ENCODE measurements around the gene NUP98.

DNA sequence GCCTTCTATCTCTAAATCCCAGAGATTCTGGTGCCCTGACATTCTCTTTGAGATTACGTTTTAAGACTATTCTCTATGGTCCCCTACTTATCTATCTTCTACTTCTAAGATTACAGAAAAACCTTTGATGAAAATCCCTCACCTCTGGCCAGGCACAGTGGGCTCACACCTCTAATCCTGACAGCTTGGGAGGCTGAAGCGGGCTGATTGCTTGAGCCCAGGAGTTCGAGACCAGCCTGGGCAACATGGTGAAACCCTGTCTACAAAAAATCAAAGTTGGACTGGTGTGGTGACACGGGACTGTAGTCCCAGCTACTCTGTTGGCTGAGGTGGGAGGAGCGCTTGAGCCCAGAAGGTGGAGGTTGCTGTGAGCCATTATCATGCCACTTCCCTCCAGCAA lies 14.4 kb downstream of the NUP98 start:
- TF ChIP-seq, protein P1, sequence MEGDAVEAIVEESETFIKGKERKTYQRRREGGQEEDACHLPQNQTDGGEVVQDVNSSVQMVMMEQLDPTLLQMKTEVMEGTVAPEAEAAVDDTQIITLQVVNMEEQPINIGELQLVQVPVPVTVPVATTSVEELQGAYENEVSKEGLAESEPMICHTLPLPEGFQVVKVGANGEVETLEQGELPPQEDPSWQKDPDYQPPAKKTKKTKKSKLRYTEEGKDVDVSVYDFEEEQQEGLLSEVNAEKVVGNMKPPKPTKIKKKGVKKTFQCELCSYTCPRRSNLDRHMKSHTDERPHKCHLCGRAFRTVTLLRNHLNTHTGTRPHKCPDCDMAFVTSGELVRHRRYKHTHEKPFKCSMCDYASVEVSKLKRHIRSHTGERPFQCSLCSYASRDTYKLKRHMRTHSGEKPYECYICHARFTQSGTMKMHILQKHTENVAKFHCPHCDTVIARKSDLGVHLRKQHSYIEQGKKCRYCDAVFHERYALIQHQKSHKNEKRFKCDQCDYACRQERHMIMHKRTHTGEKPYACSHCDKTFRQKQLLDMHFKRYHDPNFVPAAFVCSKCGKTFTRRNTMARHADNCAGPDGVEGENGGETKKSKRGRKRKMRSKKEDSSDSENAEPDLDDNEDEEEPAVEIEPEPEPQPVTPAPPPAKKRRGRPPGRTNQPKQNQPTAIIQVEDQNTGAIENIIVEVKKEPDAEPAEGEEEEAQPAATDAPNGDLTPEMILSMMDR (conservative IDR thresholded peaks at IDR 0.05; ENCODE audit: low read length) = no peak
- no peak for TF ChIP-seq EZH2phosphoT487 (IDR thresholded peaks at IDR 0.05; ENCODE audit: borderline replicate concordance, low read depth, low read length)

Measured in OCI-LY7 (cell line).